HG02763 (cell line): ENCODE data around the gene FUT1.
"Not testable (repeated sequence)": the region's sequence is repeated elsewhere in the genome, so short reads cannot be mapped to it uniquely, and the experiment has no call there.

ENCODE experiments used
- ATAC-seq: cut with Tn5 transposase; IDR thresholded peaks from one replicate; pipeline ENCODE4 v1.9.1; 2021; ENCODE audit warnings: mild to moderate bottlenecking, moderate library complexity; ENCODE audit not compliant: unreplicated experiment

Gene FUT1

GRCh38 chr19:48768994-48769713, 16.7 kb upstream of the FUT1 start:
- ATAC-seq = no peak

- ATAC-seq = not testable (repeated sequence)
Observed at GRCh38 chr19:48768171-48768753, 15.8 kb upstream of the FUT1 start.

GRCh38 chr19:48765816-48766215, 13.4 kb upstream of the FUT1 start:
- ATAC-seq = not testable (repeated sequence)

GRCh38 chr19:48760504-48761205, 8.2 kb upstream of the FUT1 start:
- ATAC-seq = no peak

GRCh38 chr19:48757741-48758144, 5.3 kb upstream of the FUT1 start:
- no peak for ATAC-seq

- ATAC-seq = no peak
Observed at GRCh38 chr19:48757089-48757675, 4.7 kb upstream of the FUT1 start.

- ATAC-seq = no peak
Observed at GRCh38 chr19:48756686-48757085, 4.2 kb upstream of the FUT1 start.

- no peak for ATAC-seq
Observed at GRCh38 chr19:48756212-48756611, 3.8 kb upstream of the FUT1 start.

GRCh38 chr19:48755787-48756186, 3.3 kb upstream of the FUT1 start:
- ATAC-seq = no peak

DNA sequence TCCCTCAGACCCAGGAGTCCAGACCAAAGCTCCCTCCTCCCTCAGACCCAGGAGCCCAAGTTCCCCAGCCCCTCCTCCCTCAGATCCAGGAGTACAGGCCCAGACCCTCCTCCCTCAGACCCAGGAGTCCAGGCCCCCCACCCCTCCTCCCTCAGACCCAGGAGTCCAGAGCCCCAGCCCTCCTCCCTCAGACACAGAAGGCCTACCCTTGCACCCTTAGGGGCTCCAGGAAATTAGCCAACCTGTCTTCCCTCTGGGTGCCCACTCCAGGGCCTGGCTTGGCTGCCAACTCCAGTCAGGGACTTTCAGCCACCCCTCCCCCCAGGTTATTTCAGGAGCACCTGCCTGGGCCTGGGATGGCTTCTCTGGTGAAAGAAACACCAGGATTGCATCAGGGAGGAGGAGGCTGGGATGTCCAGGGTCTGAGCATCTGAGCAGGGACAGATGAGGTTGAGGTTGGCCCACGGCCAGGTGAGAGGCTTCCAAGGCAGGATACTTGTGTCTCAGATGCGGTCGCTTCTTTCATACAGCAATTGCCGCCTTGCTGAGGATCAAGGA, 2.7 kb upstream of the FUT1 start, which contains the start of gene FGF21:
Gene FGF21, plus strand, starts transcription at position 441 of the 558 bp plus-strand sequence. CDS start 713 bp downstream, outside the sequence.
- no peak for ATAC-seq

DNA sequence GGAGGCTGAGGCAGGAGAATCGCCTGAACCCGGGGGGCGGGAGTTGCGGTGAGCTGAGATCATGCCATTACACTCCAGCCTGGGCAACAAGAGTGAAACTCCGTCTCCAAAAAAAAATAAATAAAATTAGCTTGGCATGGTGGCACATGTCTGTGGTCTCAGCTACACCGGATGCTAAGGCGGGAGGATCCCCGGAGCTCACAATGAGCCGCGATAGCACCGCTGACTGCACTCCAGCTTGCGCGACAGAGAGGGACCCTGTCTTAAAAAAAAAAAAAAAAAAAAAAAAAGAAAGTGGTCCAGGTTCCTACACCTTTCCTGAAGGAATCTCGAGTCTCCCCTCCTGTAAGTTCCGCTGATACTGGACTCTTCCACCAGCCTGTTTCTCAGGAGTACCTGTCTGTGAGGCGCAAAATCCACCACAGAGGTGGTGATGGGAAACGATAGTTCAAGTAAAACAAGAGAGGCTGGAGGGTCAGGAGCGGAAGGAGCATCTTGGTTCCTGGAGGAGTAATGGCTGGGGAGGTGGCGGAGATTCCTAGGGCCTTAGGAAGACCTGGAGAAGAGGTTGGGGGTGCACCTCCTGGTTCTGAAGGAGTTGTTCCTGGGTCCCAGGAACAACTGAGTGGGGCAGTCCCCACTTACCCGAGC, 471 bp downstream of the FUT1 start:
- ATAC-seq = no peak

- no peak for ATAC-seq
Observed at GRCh38 chr19:48750771-48751504, 1.5 kb downstream of the FUT1 start.

- ATAC-seq = no peak
Observed at GRCh38 chr19:48750351-48750750, 2.1 kb downstream of the FUT1 start.

GRCh38 chr19:48749571-48750198, 2.8 kb downstream of the FUT1 start:
- ATAC-seq = no peak

- ATAC-seq = no peak
Observed at GRCh38 chr19:48746738-48747575, 5.5 kb downstream of the FUT1 start, which contains the start of gene IZUMO1. Gene IZUMO1, minus strand, starts transcription at chr19:48746909. Its CDS starts 1,050 bp downstream, at chr19:48745859.

- no peak for ATAC-seq
Observed at GRCh38 chr19:48746110-48746509, 6.3 kb downstream of the FUT1 start.

DNA sequence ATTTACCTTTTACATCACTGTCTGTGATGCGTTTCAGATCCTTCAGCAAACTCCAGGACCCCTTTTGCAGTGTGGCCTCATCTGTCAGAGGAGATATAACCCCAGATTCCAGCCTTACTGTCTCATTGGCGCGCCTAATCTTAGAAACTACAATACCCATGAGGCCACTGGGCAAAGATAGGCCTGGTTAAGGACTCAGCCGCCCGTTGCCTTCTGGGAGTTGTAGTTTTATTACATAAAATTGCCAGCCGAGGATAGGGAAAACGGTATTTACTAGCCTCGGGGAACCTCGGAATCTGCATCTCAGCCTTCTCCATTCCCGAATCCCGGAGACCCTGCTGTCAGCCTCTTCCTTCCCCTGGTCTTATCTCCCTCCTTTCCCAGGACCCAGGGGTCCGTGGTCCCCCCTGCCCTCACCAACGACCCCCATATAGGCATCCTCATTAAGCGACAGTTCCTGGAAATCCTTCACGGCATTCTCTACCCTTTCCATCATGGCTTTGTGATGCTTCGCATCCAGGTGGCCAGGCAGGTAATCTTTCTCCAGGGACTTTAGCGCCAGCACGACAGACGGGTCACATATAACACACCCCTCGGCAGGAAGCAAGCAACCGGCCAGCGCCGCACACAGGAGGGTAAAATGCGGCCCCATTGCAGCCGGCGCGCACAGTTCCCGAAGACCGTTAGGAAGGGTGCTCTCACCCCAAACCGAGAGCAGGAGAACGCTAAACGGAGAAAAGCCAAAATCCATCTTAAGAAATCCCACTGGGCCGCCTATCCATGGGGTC, 7.0 kb downstream of the FUT1 start:
- ATAC-seq = no peak

DNA sequence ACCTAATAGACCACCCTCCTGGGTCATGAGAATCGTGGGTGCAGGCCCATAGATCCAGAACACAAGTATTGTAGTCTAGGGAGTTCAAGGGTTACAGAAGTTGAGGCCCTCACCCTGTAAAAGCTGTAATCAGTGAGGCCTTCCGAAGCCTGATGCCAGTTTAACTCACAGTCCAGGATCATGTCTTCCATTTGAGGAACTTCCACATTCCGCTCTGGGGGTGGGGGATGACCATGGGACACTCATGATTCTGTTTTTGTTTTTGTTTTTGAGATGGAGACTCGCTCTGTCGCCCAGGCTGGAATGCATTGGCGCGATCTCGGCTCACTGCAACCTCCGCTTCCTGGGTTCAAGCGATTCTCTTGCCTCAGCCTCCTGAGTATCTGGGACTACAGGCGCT, 10.3 kb downstream of the FUT1 start:
- no peak for ATAC-seq
